ENCODE data around the gene THPO. TPM values are rescaled to one million over a fixed set of nuclear protein-coding genes. Genes with fewer than 3 reads are reported as not detected.
A peak's percentile ranks its signal among the peaks of the same experiment; 100 is the strongest.

The THPO gene
- total RNA-seq, 1 donor from 2014 or later, result 2.3 TPM

- H3K36me3 ChIP-seq, result no peaks in the 10 kb centered on the region
- peaks cover 5% of the 10 kb centered on the region for H3K27me3 Mint-ChIP-seq (ENCODE audit: insufficient read depth, low read depth)
- H3K9ac ChIP-seq, result peak overlapping the region; percentile 62
- no peaks in the 10 kb centered on the region for H3K27me3 ChIP-seq
- peaks cover 90% of the 10 kb centered on the region for H4K20me1 ChIP-seq (ENCODE audit: low read depth)
- H3K4me2 ChIP-seq, result peak overlapping the region; percentile 82
- no peaks in the 10 kb centered on the region for H3K9me3 Mint-ChIP-seq
- H3K4me3 Mint-ChIP-seq, result peak overlapping the region; percentile 92
- H2AFZ ChIP-seq (replicated peaks), result no peak overlapping the region
- H3K36me3 Mint-ChIP-seq, result peaks cover 15% of the 10 kb centered on the region
- H3F3A ChIP-seq (ENCODE audit: low read depth), result peaks cover 59% of the 10 kb centered on the region
- H3K27ac Mint-ChIP-seq, result peak overlapping the region; percentile 93
- peaks cover 21% of the 10 kb centered on the region for H3K4me1 ChIP-seq
- H3K9me3 ChIP-seq (ENCODE audit: low read depth), result no peaks in the 10 kb centered on the region
- TF ChIP-seq CTCF (IDR thresholded peaks at IDR 0.05) (no peak), EZH2 (IDR thresholded peaks at IDR 0.05) (no peak), EZH2phosphoT487 (IDR thresholded peaks at IDR 0.05) (no peak)
- H3K27ac ChIP-seq, result peak overlapping the region; percentile 94
- H3K4me3 ChIP-seq, result peak overlapping the region; percentile 88
- H3K4me1 Mint-ChIP-seq, result peaks cover 29% of the 10 kb centered on the region
- DNase-seq (ENCODE audit: low spot score), result peak; percentile 72
- peaks cover 44% of the 10 kb centered on the region for H3K79me2 ChIP-seq (ENCODE audit: low read depth)
These were observed 41.2 kb downstream of the THPO start for GRCh38 chr3:184336547-184337398.

GRCh38 chr3:184335661-184336546, 42.1 kb downstream of the THPO start:
- Histone ChIP-seq H3K4me1 (peaks cover 21% of the 10 kb centered on the region), H3K79me2 (ENCODE audit: low read depth) (peaks cover 44% of the 10 kb centered on the region), H3F3A (ENCODE audit: low read depth) (peaks cover 65% of the 10 kb centered on the region), H3K4me3 (peak overlapping the region; percentile 88), H3K36me3 (no peaks in the 10 kb centered on the region), H2AFZ (replicated peaks) (no peak overlapping the region), H3K9me3 (ENCODE audit: low read depth) (no peaks in the 10 kb centered on the region), H3K4me2 (peak overlapping the region; percentile 82), H3K27me3 (no peaks in the 10 kb centered on the region), H3K27ac (peak overlapping the region; percentile 94), H3K9ac (peak overlapping the region; percentile 62), H4K20me1 (ENCODE audit: low read depth) (peaks cover 81% of the 10 kb centered on the region)
- Mint-ChIP-seq H3K9me3 (no peaks in the 10 kb centered on the region), H3K27me3 (ENCODE audit: insufficient read depth, low read depth) (peaks cover 5% of the 10 kb centered on the region), H3K4me1 (peaks cover 29% of the 10 kb centered on the region), H3K36me3 (peaks cover 17% of the 10 kb centered on the region), H3K27ac (peak overlapping the region; percentile 93), H3K4me3 (peak overlapping the region; percentile 92)
- DNase-seq (ENCODE audit: low spot score), result peak; percentile 95
- TF ChIP-seq CTCF (IDR thresholded peaks at IDR 0.05), result peak; percentile 6
- no peak for TF ChIP-seq EZH2 (IDR thresholded peaks at IDR 0.05)

GRCh38 chr3:184335291-184335660, 42.7 kb downstream of the THPO start:
- Histone ChIP-seq H3K9ac (no peak overlapping the region), H3K4me1 (peaks cover 21% of the 10 kb centered on the region), H3F3A (ENCODE audit: low read depth) (peaks cover 65% of the 10 kb centered on the region), H3K27ac (peak overlapping the region; percentile 94), H2AFZ (replicated peaks) (no peak overlapping the region), H3K36me3 (no peaks in the 10 kb centered on the region), H3K27me3 (no peaks in the 10 kb centered on the region), H3K79me2 (ENCODE audit: low read depth) (peaks cover 38% of the 10 kb centered on the region), H3K4me3 (peak overlapping the region; percentile 88), H4K20me1 (ENCODE audit: low read depth) (peaks cover 75% of the 10 kb centered on the region), H3K9me3 (ENCODE audit: low read depth) (no peaks in the 10 kb centered on the region), H3K4me2 (peak overlapping the region; percentile 82)
- peaks cover 21% of the 10 kb centered on the region for H3K36me3 Mint-ChIP-seq
- H3K4me3 Mint-ChIP-seq, result peak overlapping the region; percentile 92
- DNase-seq (ENCODE audit: low spot score), result no peak
- TF ChIP-seq EZH2phosphoT487 (IDR thresholded peaks at IDR 0.05) (no peak), EZH2 (IDR thresholded peaks at IDR 0.05) (no peak), CTCF (IDR thresholded peaks at IDR 0.05) (no peak)
- H3K27ac Mint-ChIP-seq, result peak overlapping the region; percentile 31
- no peaks in the 10 kb centered on the region for H3K9me3 Mint-ChIP-seq
- peaks cover 5% of the 10 kb centered on the region for H3K27me3 Mint-ChIP-seq (ENCODE audit: insufficient read depth, low read depth)
- H3K4me1 Mint-ChIP-seq, result peaks cover 29% of the 10 kb centered on the region

Measured in neural progenitor cell (in vitro differentiated cells).